ENCODE data around the gene GP1BA.

Gene GP1BA

DNA sequence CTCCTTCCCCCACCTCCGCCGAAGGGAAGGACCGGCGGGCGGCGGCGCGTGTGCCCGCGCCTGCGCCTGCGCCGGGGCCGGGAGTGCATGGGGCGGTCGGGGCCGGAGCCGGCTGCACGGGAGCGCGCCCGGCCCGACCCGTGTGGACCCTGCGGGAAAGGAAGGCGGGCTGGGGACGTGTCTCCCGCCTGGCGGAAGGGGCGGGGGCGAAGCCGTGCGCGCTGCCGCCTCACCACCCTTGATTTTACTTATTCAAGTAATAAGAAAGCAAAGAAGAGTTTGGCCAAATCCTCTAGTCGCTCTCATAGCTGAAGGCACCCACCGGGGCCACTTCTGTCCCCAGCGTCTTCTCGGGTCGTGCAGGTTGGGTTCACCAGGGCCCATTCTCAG lies 16.8 kb downstream of the GP1BA start (continued):
- no peak for TF ChIP-seq ZNF580 (tag by site-specific recombination; IDR thresholded peaks at IDR 0.05)
- 0 out of 2 replicates have a peak, but pooled peaks have one; percentile 5 for TF ChIP-seq ZBTB17 (tag by site-specific recombination; IDR thresholded peaks at IDR 0.05)
- peak; percentile 46 for TF ChIP-seq SP2 (tag by site-specific recombination; IDR thresholded peaks at IDR 0.05)
- TF ChIP-seq IKZF3 (tag by site-specific recombination; IDR thresholded peaks at IDR 0.05): 0 out of 2 replicates have a peak, but pooled peaks have one; percentile 84
- TF ChIP-seq ZNF623 (tag by site-specific recombination; IDR thresholded peaks at IDR 0.05): no peak
- TF ChIP-seq ZNF335 (tag by site-specific recombination; conservative IDR thresholded peaks at IDR 0.05): peak; percentile 64; the same call in 1 of the 2 replicates
- no peak for TF ChIP-seq ZNF555 (tag by site-specific recombination; conservative IDR thresholded peaks at IDR 0.05)
- TF ChIP-seq SP3 (tag by site-specific recombination; IDR thresholded peaks at IDR 0.05): no peak
- TF ChIP-seq PATZ1 (tag by site-specific recombination; IDR thresholded peaks at IDR 0.05): peak; percentile 12; the same call in 1 of the 2 replicates
- peak; percentile 67 for TF ChIP-seq ZNF341 (tag by site-specific recombination; IDR thresholded peaks at IDR 0.05; ENCODE audit: low read depth)
- TF ChIP-seq BCL11A (tag by site-specific recombination; IDR thresholded peaks at IDR 0.05; ENCODE audit: low read depth): 0 out of 2 replicates have a peak, but pooled peaks have one; percentile 52
- TF ChIP-seq GLIS1 (tag by site-specific recombination; IDR thresholded peaks at IDR 0.05): no peak
- TF ChIP-seq ZNF221 (tag by site-specific recombination; IDR thresholded peaks at IDR 0.05; ENCODE audit: borderline replicate concordance): no peak
- TF ChIP-seq, protein P1, sequence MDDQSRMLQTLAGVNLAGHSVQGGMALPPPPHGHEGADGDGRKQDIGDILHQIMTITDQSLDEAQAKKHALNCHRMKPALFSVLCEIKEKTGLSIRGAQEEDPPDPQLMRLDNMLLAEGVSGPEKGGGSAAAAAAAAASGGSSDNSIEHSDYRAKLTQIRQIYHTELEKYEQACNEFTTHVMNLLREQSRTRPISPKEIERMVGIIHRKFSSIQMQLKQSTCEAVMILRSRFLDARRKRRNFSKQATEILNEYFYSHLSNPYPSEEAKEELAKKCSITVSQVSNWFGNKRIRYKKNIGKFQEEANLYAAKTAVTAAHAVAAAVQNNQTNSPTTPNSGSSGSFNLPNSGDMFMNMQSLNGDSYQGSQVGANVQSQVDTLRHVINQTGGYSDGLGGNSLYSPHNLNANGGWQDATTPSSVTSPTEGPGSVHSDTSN (CRISPR knock-in tag; IDR thresholded peaks at IDR 0.05): peak; percentile 26; the same call in 1 of the 2 replicates
- TF ChIP-seq GLIS2 (tag by site-specific recombination; IDR thresholded peaks at IDR 0.05): peak; percentile 43; the same call in 1 of the 2 replicates
- TF ChIP-seq YY1 (tag by site-specific recombination; IDR thresholded peaks at IDR 0.05): no peak
- TF ChIP-seq ZNF670 (tag by site-specific recombination; IDR thresholded peaks at IDR 0.05; ENCODE audit: low read depth): no peak
- TF ChIP-seq, protein P2, sequence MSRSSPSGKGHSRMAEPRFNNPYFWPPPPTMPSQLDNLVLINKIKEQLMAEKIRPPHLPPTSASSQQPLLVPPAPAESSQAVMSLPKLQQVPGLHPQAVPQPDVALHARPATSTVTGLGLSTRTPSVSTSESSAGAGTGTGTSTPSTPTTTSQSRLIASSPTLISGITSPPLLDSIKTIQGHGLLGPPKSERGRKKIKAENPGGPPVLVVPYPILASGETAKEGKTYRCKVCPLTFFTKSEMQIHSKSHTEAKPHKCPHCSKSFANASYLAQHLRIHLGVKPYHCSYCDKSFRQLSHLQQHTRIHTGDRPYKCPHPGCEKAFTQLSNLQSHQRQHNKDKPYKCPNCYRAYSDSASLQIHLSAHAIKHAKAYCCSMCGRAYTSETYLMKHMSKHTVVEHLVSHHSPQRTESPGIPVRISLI (tag by site-specific recombination; IDR thresholded peaks at IDR 0.05): no peak

GRCh38 chr17:4949321-4950074 lies 17.4 kb downstream of the GP1BA start:
- peaks cover 21% of the 10 kb centered on the region for H3K4me1 ChIP-seq (ENCODE audit: control insufficient read depth, insufficient read depth, low read length)
- H3K4me3 ChIP-seq (ENCODE audit: low read depth, low read length): peak overlapping the region; percentile 97
- ChIA-PET POLR2A (interaction anchor here (1.0 to 17.9 kb wide), 6 partner anchors 10 to 240 kb away, joined by 3 to 358 read pairs (median 7); partner anchors contain the start of genes INCA1, KIF1C, RNF167 and SLC25A11), CTCF (interaction anchor here (0.9 to 1.5 kb wide), 3 partner anchors 9 to 40 kb away, joined by 3 to 4 read pairs (median 3); partner anchors contain the start of genes RNF167 and SLC25A11)
- H3K27ac ChIP-seq (ENCODE audit: extremely low read depth, low read depth, low read length): peak overlapping the region; percentile 99
- H3K36me3 ChIP-seq (ENCODE audit: control insufficient read depth in 2 of 2, insufficient read depth in 1 of 2, low read length in 2 of 2): peaks cover 10 to 28% of the 10 kb centered on the region in 2 experiments
- no peaks in the 10 kb centered on the region for H3K9me3 ChIP-seq (ENCODE audit: control insufficient read depth, insufficient read depth, low read depth, low read length)
- TF ChIP-seq KLF7 (tag by site-specific recombination; IDR thresholded peaks at IDR 0.05; ENCODE audit: borderline replicate concordance) (peak; percentile 97; the same call in 1 of the 2 replicates), ZIC2 (tag by site-specific recombination; IDR thresholded peaks at IDR 0.05) (no peak), ZNF10 (tag by site-specific recombination; IDR thresholded peaks at IDR 0.05) (peak; percentile 75), ZFP3 (tag by site-specific recombination; IDR thresholded peaks at IDR 0.05; ENCODE audit: low read depth) (no peak), ZNF354C (tag by site-specific recombination; IDR thresholded peaks at IDR 0.05; ENCODE audit: borderline replicate concordance, low read depth) (no peak), KLF9 (tag by site-specific recombination; IDR thresholded peaks at IDR 0.05; ENCODE audit: low read depth) (peak; percentile 73; the same call in 1 of the 2 replicates), ZEB2 (tag by site-specific recombination; IDR thresholded peaks at IDR 0.05) (peak; percentile 25; the same call in 1 of the 2 replicates), SP2 (tag by site-specific recombination; IDR thresholded peaks at IDR 0.05) (peak; percentile 43), ZNF175 (tag by site-specific recombination; IDR thresholded peaks at IDR 0.05) (no peak)
- TF ChIP-seq, protein P3, sequence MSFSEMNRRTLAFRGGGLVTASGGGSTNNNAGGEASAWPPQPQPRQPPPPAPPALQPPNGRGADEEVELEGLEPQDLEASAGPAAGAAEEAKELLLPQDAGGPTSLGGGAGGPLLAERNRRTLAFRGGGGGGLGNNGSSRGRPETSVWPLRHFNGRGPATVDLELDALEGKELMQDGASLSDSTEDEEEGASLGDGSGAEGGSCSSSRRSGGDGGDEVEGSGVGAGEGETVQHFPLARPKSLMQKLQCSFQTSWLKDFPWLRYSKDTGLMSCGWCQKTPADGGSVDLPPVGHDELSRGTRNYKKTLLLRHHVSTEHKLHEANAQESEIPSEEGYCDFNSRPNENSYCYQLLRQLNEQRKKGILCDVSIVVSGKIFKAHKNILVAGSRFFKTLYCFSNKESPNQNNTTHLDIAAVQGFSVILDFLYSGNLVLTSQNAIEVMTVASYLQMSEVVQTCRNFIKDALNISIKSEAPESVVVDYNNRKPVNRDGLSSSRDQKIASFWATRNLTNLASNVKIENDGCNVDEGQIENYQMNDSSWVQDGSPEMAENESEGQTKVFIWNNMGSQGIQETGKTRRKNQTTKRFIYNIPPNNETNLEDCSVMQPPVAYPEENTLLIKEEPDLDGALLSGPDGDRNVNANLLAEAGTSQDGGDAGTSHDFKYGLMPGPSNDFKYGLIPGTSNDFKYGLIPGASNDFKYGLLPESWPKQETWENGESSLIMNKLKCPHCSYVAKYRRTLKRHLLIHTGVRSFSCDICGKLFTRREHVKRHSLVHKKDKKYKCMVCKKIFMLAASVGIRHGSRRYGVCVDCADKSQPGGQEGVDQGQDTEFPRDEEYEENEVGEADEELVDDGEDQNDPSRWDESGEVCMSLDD (tag by site-specific recombination; IDR thresholded peaks at IDR 0.05): peak; percentile 88

Data from HEK293 (cell line).